Measurements from ENCODE around the gene PUS3.

GRCh38 chr11:125883375-125883774 lies 19.6 kb downstream of the PUS3 start:
- TF ChIP-seq CTCF (tag by site-specific recombination; IDR thresholded peaks at IDR 0.05): no peak
- no peak for TF ChIP-seq ZBTB49 (tag by site-specific recombination; IDR thresholded peaks at IDR 0.05; ENCODE audit: low read depth)
- no peak for TF ChIP-seq FEZF1 (tag by site-specific recombination; IDR thresholded peaks at IDR 0.05)
- no peak for TF ChIP-seq ZNF146 (tag by site-specific recombination; IDR thresholded peaks at IDR 0.05)
- no peak for TF ChIP-seq SP2 (tag by site-specific recombination; IDR thresholded peaks at IDR 0.05)
- TF ChIP-seq KLF17 (tag by site-specific recombination; IDR thresholded peaks at IDR 0.05): 0 out of 2 replicates have a peak, but pooled peaks have one; percentile 36
- no peak for TF ChIP-seq ZNF394 (tag by site-specific recombination; IDR thresholded peaks at IDR 0.05; ENCODE audit: borderline replicate concordance)
- TF ChIP-seq ZNF398 (tag by site-specific recombination; IDR thresholded peaks at IDR 0.05): no peak
- no peak for TF ChIP-seq MYNN (tag by site-specific recombination; IDR thresholded peaks at IDR 0.05; ENCODE audit: borderline replicate concordance)
- no peak for TF ChIP-seq ZBTB10 (tag by site-specific recombination; IDR thresholded peaks at IDR 0.05)
- TF ChIP-seq ZBTB17 (tag by site-specific recombination; IDR thresholded peaks at IDR 0.05): no peak

Data from HEK293 (cell line).